Left renal cortex interstitium (tissue), 4 donors: ENCODE results near the gene TK2. TPM values are rescaled to one million over a fixed set of nuclear protein-coding genes. Genes with fewer than 3 reads are reported as not detected.
"Not testable (repeated sequence)": the region's sequence is repeated elsewhere in the genome, so short reads cannot be mapped to it uniquely, and the experiment has no call there.

Experiments
- DNase-seq, 4 donors: peaks; one replicate each; pipeline ENCODE4 v3.0.0-alpha.2; 2013; ENCODE audit warnings: low read depth in 4 of 4, low spot score in 2 of 4, missing footprints in 1 of 4
- polyA plus RNA-seq, 4 donors: library from polyadenylated mRNA; unstranded; fragments of 120-200 nt; gene quantifications; one replicate each; pipeline ENCODE4 v1.2.1, GENCODE V29; 2013; ENCODE audit not compliant: insufficient read length in 4 of 4

The TK2 gene
- polyA plus RNA-seq, 4 donors: 32.4 to 42.8 (median 36.2) TPM

- DNase-seq: no peak
Measured at GRCh38 chr16:66509576-66509975, 40.3 kb downstream of the TK2 start.

DNA sequence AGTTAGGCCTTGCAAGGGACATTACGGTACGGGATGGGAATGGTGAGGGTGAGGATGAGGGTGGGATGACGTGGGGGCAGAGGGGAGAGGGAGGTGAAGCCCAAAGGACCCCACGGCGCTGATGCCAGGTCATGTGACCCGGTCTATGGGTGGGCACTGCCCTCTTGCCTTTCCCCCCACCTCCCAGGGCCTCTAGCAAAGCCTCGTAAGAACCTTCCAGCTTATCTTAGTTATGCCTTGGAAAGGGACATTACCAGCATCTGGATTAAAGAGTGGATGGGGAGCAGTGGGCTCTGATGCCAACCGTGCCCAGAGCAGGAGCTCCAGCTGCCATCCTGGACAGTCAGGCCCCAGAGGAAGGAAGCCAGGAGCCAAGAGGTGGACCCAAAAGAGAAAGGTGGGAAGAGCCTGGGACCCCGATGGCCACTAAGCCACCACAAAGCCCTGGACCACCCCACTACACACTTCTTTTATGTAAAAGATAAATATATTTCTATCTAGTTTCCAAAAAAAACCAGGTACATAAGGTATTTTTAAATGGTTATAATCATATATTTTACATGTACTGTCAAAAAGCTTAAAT is 40.9 kb downstream of the TK2 start:
- no peak for DNase-seq

- DNase-seq: no peak
Measured at GRCh38 chr16:66508248-66508913, 41.5 kb downstream of the TK2 start.

DNA sequence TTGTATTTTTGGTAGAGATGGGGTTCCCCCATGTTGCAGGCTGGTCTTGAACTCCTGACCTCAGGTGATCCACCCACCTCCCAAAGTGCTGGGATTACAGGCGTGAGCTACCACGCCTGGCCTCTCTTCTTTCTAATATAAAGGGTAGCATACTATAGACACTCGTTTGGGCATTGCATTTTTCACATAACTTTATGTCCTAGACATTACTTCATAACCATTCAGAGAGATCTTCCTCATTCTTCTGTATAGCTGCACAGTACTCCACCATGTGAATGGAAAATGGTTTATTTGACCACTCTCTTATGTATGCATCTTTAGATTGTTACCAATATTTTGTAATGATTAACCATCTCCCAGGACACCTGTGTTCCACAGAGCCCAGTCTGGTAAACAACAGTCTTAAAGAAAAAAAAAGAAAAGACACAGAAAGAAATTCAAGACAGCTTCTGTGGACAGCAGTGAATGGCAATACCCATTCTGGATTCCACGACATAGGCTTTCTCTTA is 42.1 kb downstream of the TK2 start:
- no peak for DNase-seq

DNA sequence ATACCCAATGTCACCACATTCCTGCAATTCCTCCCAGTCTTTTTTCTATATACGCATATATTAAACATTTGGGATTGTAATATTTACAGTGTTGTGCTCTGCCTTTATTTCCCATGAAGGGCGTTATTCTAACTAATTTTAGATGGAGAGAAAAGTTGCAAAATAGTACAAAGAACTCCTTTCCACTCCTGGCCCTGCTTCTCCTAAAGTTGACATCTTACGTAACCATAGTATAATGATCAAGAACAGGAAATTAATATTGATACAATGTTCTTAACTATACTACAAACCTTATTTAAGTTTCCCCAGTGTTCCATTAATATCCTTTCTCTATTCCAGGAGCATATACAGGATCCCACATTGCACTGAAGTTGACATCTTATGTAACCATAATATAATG is 46.3 kb downstream of the TK2 start:
- no peak for DNase-seq

DNA sequence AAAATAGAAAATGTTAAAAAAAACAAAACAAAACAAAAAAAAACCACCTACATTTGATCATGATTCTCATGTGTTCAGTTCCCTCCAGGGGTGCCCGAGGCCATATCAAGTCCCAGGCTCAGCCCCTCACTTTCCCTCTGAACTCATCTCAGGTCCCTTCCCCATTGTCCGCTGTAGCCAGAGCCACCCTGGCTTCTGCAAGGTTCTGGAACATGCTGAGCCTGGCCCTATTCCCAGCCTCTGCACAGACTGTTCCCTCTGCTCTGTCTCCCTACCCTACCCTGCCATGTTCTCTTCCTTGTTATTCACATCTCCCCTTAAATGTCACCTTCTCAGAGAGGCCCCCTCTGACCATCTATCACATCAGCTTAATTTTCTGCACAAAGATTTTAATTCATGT is 46.9 kb downstream of the TK2 start:
- no peak for DNase-seq

GRCh38 chr16:66502020-66502913 is 47.7 kb downstream of the TK2 start:
- DNase-seq: no peak

- DNase-seq: not testable (repeated sequence)
Measured at GRCh38 chr16:66501563-66501962, 48.4 kb downstream of the TK2 start.

- DNase-seq: not testable (repeated sequence)
Measured at GRCh38 chr16:66497921-66498320, 52.0 kb downstream of the TK2 start.

DNA sequence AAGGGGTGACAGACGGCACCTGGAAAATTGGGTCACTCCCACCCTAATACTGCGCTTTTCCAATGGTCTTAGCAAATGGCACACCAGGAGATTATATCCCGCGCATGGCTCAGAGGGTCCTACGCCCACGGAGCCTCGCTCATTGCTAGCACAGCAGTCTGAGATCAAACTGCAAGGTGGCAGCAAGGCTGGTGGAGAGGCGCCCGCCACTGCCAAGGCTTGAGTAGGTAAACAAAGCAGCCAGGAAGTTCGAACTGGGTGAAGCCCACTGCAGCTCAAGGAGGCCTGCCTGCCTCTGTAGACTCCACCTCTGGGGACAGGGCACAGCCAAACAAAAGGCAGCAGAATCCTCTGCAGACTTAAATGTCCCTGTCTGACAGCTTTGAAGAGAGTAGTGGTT is 53.7 kb downstream of the TK2 start:
- DNase-seq: not testable (repeated sequence)

- no peak for DNase-seq
Measured at GRCh38 chr16:66495440-66495839, 54.5 kb downstream of the TK2 start.

- no peak for DNase-seq
Measured at GRCh38 chr16:66494916-66495315, 55.0 kb downstream of the TK2 start.

GRCh38 chr16:66493490-66494401 is 56.2 kb downstream of the TK2 start:
- DNase-seq: no peak

GRCh38 chr16:66491716-66492064 is 58.2 kb downstream of the TK2 start:
- DNase-seq: no peak

- no peak for DNase-seq
Measured at GRCh38 chr16:66490774-66491715, 58.9 kb downstream of the TK2 start.

DNA sequence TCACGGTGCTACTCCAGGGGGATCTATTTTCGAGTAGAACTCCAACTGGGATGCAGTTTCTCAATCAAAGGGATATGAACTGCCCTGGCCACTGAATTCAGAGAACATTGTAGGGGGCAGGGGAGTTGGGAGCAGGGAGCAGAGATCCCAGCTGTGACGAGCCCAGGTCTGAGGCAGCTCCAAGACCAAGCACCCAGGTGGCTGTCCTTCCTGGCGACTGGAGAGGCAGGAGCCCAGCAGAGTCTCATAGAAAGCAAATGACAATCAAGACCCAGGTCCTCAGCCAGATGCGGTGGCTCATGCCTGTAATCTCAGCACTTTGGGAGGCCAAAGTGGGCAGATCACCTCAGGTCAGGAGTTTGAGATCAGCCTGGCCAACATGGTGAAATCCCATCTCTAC is 60.1 kb downstream of the TK2 start:
- no peak for DNase-seq

- DNase-seq: no peak
Measured at GRCh38 chr16:66489385-66489784, 60.5 kb downstream of the TK2 start.

GRCh38 chr16:66488505-66488904 is 61.4 kb downstream of the TK2 start:
- DNase-seq: no peak

DNA sequence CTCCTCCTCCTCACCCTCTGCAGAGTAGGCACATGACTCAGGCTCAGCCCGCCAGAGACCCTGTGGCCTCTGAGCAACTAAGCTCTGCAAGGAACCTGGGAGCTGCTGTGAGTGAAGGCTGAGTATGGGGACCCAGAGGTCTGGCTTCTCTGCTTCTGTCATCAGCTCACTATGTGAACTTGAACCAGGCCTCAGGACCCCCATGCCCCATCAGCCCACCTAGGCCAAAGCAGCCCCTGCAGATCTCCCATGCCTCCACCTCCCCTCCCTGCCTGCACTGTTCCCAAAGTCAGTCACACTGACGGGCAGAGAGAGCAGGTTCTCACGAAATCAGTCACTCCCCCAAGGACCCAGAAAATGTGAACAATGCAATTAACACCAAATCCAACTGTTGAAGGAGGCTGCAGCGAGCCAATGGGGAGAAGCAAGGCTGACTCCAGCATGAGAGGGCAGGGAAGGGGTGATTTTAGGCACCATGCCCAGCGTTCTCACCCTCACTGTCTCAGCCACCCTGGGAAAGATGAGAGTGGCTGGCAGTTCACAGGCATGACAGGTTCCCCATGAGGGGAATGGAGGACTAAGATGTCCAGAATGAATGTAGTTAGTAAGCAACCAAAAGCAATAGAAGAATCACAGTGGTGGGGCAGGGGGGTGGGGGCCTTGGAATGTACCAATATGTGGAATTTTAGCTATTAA is 62.2 kb downstream of the TK2 start:
- no peak for DNase-seq
